ACC112 (cell line): ENCODE results near the gene LCN15.
"Not testable (repeated sequence)": the region's sequence is repeated elsewhere in the genome, so short reads cannot be mapped to it uniquely, and the experiment has no call there.

Source experiments
- H2AFZ ChIP-seq: fragments of 200-600 bp; sonication (generic); one replicate; pipeline ENCODE4 v1.6.0; 2017; ENCODE audit warnings: antibody characterized with exemption, low read length; ENCODE audit not compliant: unreplicated experiment
- H3K27ac ChIP-seq: fragments of 200-600 bp; sonication (generic); 2 replicates; pipeline ENCODE4 v1.5.1; 2014; ENCODE audit warnings: low read depth, mild to moderate bottlenecking, antibody characterized with exemption, low read length, moderate library complexity
- H3K27me3 ChIP-seq: fragments of 200-600 bp; sonication (generic); 2 replicates; pipeline ENCODE4 v1.6.1; 2014; ENCODE audit warnings: mild to moderate bottlenecking, antibody characterized with exemption, low read length, moderate library complexity, mixed read lengths; ENCODE audit not compliant: insufficient read depth
- H3K36me3 ChIP-seq: fragments of 200-600 bp; sonication (generic); 2 replicates; pipeline ENCODE4 v1.6.1; 2016; ENCODE audit warnings: mild to moderate bottlenecking, antibody characterized with exemption, low read length, moderate library complexity, mixed read lengths; ENCODE audit not compliant: insufficient read depth
- H3K4me1 ChIP-seq: fragments of 200-600 bp; sonication (generic); one replicate; pipeline ENCODE4 v1.6.1; 2016; ENCODE audit warnings: low read length, mixed read lengths; ENCODE audit not compliant: insufficient read depth, unreplicated experiment, control insufficient read depth
- H3K4me3 ChIP-seq: fragments of 200-600 bp; sonication (generic); 2 replicates; pipeline ENCODE4 v1.5.1; 2014; ENCODE audit warnings: mild to moderate bottlenecking, low read depth, low read length
- H3K79me2 ChIP-seq: fragments of 200-600 bp; sonication (generic); one replicate; pipeline ENCODE4 v1.6.0; 2016; ENCODE audit warnings: low read length; ENCODE audit not compliant: control insufficient read depth, unreplicated experiment, insufficient read depth

The LCN15 gene

GRCh38 chr9:136803009-136803550 is 38.8 kb upstream of the LCN15 start:
- not testable (repeated sequence) for H2AFZ ChIP-seq, H3K27ac ChIP-seq, H3K79me2 ChIP-seq, H3K36me3 ChIP-seq, H3K4me3 ChIP-seq
- H3K27me3 ChIP-seq, result peaks cover 36% of the 10 kb centered on the region
- peaks cover 20% of the 10 kb centered on the region for H3K4me1 ChIP-seq

DNA sequence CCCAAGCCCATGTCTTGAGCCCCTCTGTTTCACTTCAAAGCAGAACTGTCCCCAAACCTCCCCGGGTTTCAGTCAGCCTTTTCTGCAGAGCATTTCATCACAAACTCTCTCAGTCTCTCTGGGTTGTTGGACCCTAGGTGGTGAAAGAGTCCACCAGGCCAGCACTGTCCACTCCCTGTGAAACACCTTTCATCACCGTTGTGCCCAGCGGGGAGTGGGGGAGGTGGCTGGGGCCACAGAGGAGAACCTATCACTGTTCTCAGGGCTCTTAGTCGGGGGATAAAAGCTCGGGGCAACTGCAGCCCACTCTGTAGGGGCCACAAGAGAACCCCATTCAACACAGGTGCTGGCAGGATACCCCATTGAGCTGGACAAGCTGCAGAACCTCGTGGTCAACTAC is 38.0 kb upstream of the LCN15 start:
- Histone ChIP-seq H3K79me2 (peaks cover 6% of the 10 kb centered on the region), H2AFZ (no peak overlapping the region), H3K27me3 (peaks cover 36% of the 10 kb centered on the region), H3K36me3 (no peaks in the 10 kb centered on the region), H3K4me3 (no peak overlapping the region), H3K4me1 (peaks cover 20% of the 10 kb centered on the region), H3K27ac (no peak overlapping the region)

- Histone ChIP-seq H3K4me1 (peaks cover 11% of the 10 kb centered on the region), H3K79me2 (no peaks in the 10 kb centered on the region), H3K27me3 (peaks cover 36% of the 10 kb centered on the region), H3K36me3 (no peaks in the 10 kb centered on the region), H2AFZ (no peak overlapping the region), H3K27ac (no peak overlapping the region), H3K4me3 (peak overlapping the region; percentile 61)
Observed at GRCh38 chr9:136799854-136800657, 35.7 kb upstream of the LCN15 start.

GRCh38 chr9:136799079-136799853 is 34.9 kb upstream of the LCN15 start:
- Histone ChIP-seq H2AFZ (no peak overlapping the region), H3K4me1 (peaks cover 11% of the 10 kb centered on the region), H3K79me2 (no peaks in the 10 kb centered on the region), H3K27me3 (peaks cover 36% of the 10 kb centered on the region), H3K36me3 (no peaks in the 10 kb centered on the region), H3K4me3 (no peak overlapping the region), H3K27ac (no peak overlapping the region)

GRCh38 chr9:136798708-136799078 is 34.4 kb upstream of the LCN15 start:
- Histone ChIP-seq H3K27ac (no peak overlapping the region), H3K79me2 (no peaks in the 10 kb centered on the region), H3K27me3 (peaks cover 36% of the 10 kb centered on the region), H2AFZ (no peak overlapping the region), H3K4me1 (peaks cover 11% of the 10 kb centered on the region), H3K36me3 (no peaks in the 10 kb centered on the region), H3K4me3 (no peak overlapping the region)

DNA sequence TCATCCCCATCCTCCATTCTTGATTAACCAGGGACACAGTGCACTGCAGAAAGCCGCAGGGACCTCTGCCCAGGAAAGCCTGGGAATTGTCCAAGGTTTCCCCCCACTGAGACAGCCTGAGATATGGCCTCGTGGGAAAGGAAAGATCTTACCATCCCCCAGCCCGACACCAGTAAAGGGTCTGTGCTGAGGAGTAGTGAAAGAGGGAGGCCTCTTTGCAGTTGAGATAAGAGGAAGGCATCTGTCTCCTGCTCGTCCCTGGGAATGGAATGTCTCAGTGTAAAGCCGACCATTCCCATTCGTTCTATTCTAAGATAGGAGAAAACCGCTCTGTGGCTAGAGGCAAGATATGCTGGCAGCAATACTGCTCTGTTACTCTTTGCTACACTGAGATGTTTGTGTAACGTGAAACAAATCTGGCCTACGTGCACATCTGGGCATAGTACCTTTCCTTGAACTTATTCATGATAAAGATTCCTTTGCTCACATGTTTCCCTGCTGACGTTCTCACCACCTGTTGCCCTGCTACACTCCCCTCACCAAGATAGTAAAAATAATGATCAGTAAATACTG is 32.5 kb upstream of the LCN15 start:
- peaks cover 32% of the 10 kb centered on the region for H3K27me3 ChIP-seq
- H3K79me2 ChIP-seq, H2AFZ ChIP-seq, H3K4me3 ChIP-seq, H3K27ac ChIP-seq, H3K36me3 ChIP-seq: not testable (repeated sequence)
- H3K4me1 ChIP-seq, result peaks cover 15% of the 10 kb centered on the region

DNA sequence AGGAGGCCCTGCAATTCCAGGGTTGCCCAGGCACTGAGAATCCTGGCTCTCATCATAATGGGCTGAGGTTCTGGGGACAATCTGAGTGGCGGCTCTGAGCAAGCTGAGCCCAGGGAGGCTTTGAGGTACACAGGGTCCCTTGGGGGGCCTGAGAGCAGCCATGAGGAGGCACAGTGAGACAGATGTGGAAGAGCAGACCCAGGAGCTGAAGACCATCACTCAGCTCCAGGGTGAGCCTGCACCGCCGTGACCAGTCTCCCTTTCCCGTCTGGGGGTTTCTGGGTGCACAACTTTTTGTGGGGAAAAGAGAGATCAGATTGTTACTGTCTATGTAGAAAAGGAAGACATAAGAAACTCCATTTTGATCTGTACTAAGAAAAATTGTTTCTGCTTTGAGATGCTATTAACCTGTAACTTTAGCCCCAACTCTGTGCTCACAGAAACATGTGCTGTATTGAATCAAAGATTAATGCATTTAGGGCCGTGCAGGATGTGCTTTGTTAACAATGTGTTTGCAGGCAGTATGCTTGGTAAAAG is 32.0 kb upstream of the LCN15 start, which contains the start of gene CCDC183:
TSS of gene CCDC183 (plus strand) at position 101 of the 537 bp plus-strand sequence. CDS start at position 161, 60 bp downstream.
- H3K27me3 ChIP-seq, result peaks cover 26% of the 10 kb centered on the region
- H3K36me3 ChIP-seq, result no peaks in the 10 kb centered on the region
- peaks cover 11% of the 10 kb centered on the region for H3K79me2 ChIP-seq
- no peak within 1 kb of the TSS for H3K27ac ChIP-seq
- H3K4me3 ChIP-seq, result no peak within 1 kb of the TSS
- no peak within 1 kb of the TSS for H2AFZ ChIP-seq
- H3K4me1 ChIP-seq, result peaks cover 15% of the 10 kb centered on the region

- no peak overlapping the region for H3K4me3 ChIP-seq
- H3K27ac ChIP-seq, result no peak overlapping the region
- peaks cover 11% of the 10 kb centered on the region for H3K79me2 ChIP-seq
- no peak overlapping the region for H2AFZ ChIP-seq
- no peaks in the 10 kb centered on the region for H3K36me3 ChIP-seq
- peaks cover 17% of the 10 kb centered on the region for H3K27me3 ChIP-seq
- peaks cover 12% of the 10 kb centered on the region for H3K4me1 ChIP-seq
Observed at GRCh38 chr9:136795000-136795348, 30.7 kb upstream of the LCN15 start.

GRCh38 chr9:136794281-136794999 is 30.1 kb upstream of the LCN15 start:
- H3K4me3 ChIP-seq, result no peak overlapping the region
- H3K79me2 ChIP-seq, result peaks cover 11% of the 10 kb centered on the region
- H3K4me1 ChIP-seq, result peaks cover 9% of the 10 kb centered on the region
- H3K36me3 ChIP-seq, result no peaks in the 10 kb centered on the region
- H2AFZ ChIP-seq, result no peak overlapping the region
- H3K27ac ChIP-seq, result no peak overlapping the region
- H3K27me3 ChIP-seq, result peaks cover 12% of the 10 kb centered on the region
